ENCODE results near the gene SPATC1L.

- TF ChIP-seq ZNF274 (IDR thresholded peaks at IDR 0.05; ENCODE audit: low read depth, low read length) (no peak), SUZ12 (IDR thresholded peaks at IDR 0.05; ENCODE audit: extremely low read depth, insufficient read depth, insufficient read length) (no peak)
These were observed 65.7 kb downstream of the SPATC1L start for GRCh38 chr21:46118316-46119143.
